HG02588 (cell line): ENCODE measurements around the gene MIEF1.
A peak's percentile ranks its signal among the peaks of the same experiment; 100 is the strongest.
"Not testable (repeated sequence)": the region's sequence is repeated elsewhere in the genome, so short reads cannot be mapped to it uniquely, and the experiment has no call there.

Experiments
- ATAC-seq: cut with Tn5 transposase; IDR thresholded peaks from one replicate; pipeline ENCODE4 v1.9.1; 2021; ENCODE audit warnings: mild to moderate bottlenecking, moderate library complexity; ENCODE audit not compliant: unreplicated experiment

Gene MIEF1

DNA sequence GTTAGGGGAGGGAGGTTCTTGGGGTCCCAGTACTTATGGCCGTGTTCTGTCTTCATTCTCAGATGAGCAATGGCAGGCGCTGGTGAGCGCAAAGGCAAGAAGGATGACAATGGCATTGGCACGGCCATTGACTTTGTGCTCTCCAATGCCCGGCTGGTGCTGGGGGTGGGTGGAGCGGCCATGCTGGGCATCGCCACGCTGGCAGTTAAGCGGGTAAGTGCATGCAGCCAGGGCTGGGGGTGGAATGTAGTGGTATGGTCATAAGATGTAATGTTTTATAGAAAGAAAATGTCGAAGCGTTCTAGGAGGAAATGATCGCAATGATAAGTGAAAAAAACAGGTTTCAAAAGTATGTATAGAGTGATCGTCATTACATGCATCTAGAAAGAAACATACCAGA, 9.1 kb downstream of the MIEF1 start:
- no peak for ATAC-seq

DNA sequence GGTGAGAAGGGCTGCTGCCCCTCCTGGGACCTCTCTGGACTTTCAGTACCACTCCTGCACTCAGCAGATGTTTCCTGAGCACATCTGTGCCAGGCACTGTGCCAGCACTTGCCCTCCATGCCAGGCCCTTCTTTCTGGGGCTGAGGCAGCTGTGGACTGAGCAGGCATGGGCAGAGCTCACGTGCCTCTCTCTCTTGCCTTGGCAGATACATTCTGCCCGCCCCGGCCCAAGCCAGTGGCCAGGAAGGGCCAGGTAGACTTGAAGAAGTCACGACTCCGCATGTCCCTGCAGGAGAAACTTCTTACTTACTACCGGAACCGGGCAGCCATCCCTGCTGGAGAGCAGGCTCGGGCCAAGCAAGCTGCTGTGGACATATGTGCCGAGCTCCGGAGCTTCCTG, 9.9 kb downstream of the MIEF1 start:
- ATAC-seq = no peak

DNA sequence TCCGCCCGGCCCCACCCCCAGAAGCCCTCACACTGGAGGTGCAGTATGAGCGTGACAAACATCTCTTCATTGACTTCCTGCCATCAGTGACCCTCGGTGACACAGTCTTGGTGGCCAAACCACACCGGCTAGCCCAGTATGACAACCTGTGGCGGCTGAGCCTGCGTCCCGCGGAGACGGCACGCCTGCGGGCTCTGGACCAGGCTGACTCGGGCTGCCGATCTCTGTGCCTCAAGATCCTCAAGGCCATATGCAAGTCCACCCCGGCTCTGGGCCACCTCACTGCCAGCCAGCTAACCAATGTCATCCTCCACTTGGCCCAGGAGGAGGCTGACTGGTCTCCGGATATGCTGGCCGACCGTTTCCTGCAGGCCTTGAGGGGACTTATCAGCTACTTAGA, 11.7 kb downstream of the MIEF1 start:
- ATAC-seq = no peak

DNA sequence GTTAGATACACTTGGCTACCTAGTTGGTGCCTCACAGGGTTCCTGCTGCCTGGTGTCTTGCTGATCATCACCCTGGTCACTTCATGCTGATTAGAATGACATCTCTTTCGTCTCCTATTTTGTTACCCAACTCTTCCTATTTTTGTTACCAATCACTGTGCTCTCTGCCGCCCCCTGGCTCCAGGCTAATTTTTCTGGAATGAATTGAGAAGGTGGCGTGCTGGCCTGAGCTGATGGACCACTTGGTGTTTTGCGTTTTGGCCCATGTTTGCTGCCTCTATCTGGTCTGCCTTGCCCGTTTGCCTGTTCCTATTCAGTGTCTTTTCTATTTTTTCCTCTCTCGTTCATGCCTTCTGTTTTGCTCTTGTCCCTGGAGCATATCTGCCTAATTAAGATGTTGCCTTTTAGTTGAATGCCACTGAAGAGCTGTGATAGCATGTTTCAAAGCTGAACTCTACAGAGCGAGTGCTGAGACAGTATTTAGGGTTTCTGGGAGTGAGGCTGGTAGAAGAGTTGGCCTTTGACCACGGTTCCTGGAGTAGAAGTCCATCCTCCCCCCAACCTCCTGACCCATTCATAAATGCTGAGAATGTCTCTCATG, 12.4 kb downstream of the MIEF1 start:
- ATAC-seq = no peak

DNA sequence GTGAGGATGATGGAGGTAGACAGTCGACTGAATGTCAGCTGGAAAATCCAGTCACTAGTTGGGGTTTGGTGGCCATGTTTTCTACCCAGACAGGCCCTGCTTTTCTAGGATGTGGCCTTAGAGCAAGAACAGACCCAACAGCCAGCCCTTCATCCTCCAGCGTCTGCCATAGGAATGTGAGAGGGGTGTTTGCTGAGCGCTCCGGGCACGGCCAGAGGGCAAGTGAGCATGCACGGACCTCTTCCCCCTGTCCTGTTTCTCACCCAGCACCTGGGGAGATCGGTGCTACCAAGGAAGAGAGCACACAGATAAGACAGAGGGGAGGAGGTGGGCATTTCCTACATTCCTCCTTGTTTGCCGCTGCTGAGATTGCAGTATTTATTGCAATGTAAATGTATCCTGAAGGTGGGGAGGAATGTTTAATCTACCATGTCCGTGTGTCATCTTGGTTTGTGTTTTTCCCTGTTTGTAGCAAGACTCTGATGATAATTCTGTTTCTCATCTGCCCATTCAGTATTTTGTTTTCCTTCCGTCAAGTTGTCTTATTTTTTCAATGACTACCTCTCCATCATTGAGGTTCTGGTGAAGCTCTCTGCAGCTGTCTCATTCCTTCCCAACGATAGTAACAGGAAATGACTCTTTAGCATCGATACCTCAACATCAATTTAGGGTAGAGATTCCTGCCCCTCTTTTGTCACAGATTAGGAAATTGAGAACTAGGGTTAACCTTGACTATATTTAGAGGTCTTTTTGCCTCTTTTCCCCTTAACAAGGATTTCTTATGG, 13.4 kb downstream of the MIEF1 start:
- ATAC-seq = no peak

DNA sequence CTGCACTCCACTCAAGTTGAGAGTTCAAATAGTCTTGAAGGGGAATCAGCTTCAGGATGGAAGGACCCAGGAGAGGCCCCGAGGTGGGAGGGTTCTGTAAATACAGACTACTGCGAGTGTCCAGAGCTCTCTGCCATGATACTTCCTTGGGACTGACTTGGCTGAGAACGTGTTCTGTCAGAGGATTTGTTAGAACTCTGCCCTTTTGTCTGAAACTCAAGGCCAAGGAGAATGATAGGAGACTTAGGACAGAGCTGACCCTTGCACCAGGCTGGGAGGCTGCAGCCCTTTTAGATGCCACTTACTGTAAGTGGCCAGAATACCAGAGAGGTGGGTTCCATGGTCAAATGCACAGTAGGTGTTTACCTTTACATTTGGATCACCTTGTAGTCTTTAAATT, 15.4 kb downstream of the MIEF1 start:
- no peak for ATAC-seq

DNA sequence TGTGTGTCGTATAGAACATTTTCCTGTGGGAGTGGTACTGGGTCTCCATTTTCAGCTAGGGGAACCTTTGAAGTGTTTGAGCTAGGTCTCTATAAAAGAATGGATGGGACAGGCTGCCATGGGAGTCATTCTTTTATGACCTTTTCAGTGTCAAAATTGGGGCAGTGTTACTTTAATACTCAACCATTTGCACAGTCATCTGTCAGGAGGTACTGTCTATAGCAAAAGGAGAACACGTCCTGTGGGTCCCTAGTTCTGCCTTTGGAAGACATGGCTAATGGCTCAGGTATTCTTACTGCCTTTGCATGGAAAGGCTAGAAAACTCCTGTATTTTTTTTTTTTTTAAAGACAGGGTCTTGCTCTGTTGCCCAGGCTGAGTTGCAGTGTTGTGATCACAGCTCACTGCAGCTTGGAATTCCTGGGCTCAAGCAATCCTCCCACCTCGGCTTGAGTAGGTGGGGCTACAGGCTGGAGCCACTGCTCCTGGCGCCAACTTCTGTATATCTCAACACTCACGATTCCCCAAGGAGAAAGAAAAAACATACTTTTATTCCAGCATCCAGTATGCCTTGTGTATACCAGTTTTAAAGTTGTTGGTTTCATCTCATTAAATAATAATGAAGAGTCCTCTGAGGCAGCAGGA, 16.2 kb downstream of the MIEF1 start:
- no peak for ATAC-seq

DNA sequence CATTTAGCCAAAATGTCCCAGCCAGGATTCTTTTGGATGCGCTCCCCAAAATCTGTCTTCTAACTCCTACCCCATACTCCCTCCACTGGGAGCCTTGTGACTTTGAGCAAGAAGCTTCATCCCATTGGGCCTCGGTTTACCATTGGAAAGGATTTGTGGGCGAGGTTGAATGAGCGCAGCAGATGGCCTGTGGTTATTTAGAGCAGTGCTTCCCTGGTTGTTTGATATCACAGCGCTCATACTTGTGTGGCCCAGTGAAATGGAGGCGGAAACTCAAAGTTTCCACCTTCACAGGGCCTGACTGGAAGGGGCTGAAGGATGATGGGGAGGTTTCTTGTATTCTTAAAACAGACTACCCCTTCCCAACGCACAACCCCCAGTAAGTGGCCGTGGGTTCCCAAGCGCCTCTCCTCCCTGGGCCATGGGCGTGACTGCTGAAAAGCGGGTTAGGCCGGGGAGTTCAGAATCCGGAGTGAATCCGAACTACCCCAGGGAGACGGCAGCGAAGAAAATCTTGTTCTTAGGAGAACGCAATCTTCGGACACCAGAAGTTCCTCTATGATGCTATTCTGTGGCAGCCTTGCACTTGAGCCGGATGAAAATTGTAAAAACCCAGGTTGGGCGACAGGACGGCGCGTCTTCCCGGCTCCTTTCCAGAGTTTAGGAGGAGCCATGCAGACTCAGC, 17.0 kb downstream of the MIEF1 start:
- no peak for ATAC-seq

DNA sequence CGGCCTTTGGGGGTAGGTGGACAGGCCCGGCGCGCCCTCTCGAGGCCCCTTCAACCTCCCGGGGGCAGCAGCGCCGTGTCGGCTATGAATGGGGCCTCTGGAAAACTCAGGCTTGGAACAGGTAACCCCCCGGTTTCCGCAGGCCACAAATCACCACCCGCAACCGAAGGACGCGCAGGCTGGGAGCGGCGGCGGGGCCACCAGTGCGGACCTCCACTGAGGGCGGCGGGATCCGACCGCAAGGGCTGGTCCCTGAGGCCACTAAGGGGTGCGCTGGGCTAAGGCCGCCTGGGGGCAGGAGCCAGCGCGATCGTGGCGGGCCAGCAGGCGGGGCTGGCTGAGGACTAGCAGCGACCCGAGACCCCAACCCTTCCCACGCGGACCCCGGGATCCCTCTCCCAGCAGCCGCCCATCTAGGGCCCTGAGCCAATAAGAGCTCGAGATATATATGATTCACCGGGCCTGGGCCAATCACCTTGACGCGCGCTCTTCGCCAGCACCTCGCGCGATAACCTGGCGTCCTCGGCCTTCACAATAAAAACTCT, 17.7 kb downstream of the MIEF1 start:
- ATAC-seq = peak; percentile 70

DNA sequence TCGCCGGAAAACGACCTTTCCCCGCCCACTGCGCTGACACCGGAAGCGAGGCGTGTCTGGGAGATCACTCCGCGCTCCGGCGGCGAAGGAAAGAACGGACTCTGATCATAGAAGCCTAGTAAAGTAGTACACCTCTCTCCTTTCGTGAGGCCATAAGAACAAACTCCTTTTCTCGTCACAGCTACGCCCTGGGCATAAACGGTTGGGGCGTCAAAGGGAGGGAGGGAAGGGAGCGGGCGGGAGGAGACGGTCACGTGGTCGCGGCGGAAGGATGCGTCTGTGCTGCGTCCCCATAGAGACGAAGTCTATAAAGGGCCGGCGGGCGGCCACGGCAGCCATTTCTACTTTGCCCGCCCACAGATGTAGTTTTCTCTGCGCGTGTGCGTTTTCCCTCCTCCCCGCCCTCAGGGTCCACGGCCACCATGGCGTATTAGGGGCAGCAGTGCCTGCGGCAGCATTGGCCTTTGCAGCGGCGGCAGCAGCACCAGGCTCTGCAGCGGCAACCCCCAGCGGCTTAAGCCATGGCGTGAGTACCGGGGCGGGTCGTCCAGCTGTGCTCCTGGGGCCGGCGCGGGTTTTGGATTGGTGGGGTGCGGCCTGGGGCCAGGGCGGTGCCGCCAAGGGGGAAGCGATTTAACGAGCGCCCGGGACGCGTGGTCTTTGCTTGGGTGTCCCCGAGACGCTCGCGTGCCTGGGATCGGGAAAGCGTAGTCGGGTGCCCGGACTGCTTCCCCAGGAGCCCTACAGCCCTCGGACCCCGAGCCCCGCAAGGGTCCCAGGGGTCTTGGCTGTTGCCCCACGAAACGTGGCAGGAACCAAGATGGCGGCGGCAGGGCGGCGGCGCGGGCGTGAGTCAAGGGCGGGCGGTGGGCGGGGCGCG, 18.4 kb downstream of the MIEF1 start, which contains the start of gene ATF4:
Gene ATF4, plus strand, starts transcription at position 337 of the 880 bp plus-strand sequence. CDS start 884 bp downstream, outside the sequence.
- peak; percentile 35 for ATAC-seq

DNA sequence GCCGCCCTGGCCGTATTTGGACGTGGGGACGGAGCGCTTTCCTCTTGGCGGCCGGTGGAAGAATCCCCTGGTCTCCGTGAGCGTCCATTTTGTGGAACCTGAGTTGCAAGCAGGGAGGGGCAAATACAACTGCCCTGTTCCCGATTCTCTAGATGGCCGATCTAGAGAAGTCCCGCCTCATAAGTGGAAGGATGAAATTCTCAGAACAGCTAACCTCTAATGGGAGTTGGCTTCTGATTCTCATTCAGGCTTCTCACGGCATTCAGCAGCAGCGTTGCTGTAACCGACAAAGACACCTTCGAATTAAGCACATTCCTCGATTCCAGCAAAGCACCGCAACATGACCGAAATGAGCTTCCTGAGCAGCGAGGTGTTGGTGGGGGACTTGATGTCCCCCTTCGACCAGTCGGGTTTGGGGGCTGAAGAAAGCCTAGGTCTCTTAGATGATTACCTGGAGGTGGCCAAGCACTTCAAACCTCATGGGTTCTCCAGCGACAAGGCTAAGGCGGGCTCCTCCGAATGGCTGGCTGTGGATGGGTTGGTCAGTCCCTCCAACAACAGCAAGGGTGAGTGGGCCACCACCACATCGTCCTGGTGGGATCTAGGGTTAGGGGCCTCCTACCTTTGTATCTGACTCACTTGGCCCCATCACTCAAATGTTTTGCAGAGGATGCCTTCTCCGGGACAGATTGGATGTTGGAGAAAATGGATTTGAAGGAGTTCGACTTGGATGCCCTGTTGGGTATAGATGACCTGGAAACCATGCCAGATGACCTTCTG, 19.2 kb downstream of the MIEF1 start:
- ATAC-seq = not testable (repeated sequence)

DNA sequence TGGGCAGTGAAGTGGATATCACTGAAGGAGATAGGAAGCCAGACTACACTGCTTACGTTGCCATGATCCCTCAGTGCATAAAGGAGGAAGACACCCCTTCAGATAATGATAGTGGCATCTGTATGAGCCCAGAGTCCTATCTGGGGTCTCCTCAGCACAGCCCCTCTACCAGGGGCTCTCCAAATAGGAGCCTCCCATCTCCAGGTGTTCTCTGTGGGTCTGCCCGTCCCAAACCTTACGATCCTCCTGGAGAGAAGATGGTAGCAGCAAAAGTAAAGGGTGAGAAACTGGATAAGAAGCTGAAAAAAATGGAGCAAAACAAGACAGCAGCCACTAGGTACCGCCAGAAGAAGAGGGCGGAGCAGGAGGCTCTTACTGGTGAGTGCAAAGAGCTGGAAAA, 20.0 kb downstream of the MIEF1 start:
- ATAC-seq = not testable (repeated sequence)

DNA sequence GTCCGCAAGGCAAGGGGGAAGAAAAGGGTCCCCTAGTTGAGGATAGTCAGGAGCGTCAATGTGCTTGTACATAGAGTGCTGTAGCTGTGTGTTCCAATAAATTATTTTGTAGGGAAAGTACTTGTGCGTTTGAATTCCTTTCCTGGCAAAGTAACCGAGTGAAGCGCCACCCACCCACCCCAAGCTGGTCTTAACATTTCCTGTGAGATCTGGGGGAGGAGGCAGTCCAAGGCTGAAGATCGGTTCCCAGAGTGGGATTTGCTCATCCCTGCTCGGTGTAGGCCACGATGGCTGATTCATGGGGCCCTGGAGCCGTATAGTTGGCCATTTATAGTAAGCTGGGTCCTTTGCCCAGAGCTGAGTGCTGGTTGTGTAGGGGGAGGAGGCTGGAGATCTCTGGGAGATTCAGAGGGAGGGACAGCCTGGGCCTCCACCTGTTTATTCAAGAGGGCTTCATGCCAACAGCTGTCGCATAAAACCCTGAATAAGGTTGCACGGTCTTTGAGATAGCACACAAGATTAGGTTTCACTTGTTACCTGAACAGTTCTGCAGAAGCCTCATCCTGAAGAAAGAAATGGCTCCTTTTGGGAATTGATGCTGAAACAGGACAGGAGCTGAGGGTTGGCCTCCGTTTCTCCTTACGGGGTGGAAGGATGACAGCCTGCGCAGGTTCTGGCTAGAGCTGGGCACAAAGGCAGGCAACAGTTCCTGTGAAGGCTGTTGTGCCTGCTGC, 20.6 kb downstream of the MIEF1 start:
- ATAC-seq = no peak

DNA sequence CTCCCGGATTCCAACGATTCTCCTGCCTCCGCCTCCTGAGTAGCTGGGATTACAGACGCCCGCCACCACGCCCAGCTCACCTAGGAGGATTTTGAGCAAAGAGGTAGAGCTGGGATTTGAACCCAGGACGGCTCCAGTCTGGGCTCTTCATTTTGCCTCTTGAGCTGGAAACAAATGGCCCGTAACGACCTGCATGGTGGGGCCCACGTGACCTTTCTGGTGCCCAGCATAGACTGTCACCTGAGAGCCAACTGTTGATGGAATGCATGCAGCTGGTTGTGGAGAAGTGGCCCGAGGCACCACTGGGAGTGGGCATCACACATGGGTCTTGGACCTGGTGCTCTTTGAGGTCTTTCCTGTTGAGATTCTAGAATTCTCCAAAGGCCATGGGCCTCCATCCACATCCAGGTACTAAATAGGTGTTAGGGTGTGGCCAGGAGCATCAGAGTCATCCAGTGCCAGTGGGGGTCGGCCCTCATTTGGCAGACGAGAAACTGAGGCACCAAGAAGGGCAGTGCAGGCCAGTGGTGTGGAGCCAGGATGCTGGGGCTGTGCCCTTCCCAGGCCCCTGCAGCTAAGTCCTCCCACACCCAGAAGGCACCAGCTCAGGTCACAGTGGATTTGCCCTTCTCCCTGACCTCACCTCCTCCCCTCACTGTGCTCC, 22.1 kb downstream of the MIEF1 start:
- no peak for ATAC-seq

DNA sequence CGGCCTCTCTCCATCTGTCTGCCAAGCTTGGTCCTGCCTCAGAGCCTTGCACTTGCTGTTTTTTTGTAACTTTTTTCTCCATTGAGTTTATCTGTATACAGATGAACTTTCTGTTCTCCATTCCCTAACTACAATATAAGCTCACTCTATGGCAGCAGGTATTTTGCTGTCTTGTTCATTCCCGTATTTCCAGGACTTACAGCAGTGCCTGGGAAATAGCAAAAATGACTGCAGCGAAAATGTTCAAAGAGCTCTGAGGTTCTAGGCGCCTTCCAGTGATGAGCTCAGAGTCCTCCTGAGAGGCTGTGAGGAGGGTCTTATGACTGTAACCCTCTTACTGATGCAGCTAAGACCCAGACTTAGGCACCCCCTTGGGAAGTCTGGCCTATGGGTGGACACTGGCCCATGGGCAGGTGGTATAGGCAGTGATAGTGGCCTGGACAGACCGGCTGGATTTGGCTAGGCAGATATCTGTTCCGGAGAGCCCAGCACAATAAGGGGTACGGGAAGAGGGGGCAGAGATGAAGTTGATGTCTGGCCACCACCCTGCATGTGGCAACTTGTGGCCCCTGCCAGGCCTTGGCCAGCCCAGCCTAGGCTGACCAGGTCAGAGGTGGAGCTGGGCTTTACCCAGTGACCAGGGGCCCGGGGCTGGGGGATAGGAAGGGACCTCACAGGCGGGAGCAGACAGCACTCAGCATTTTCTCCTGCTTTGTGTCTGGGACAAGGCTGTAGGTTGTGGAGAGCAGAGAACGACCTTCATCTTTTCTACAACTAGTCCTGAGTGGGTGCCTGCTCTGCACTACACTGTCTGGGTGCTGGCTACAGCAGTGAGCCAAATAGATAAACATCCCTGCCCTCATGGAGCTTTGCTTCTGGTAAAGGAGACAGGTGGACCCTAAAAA, 22.9 kb downstream of the MIEF1 start:
- ATAC-seq = no peak

DNA sequence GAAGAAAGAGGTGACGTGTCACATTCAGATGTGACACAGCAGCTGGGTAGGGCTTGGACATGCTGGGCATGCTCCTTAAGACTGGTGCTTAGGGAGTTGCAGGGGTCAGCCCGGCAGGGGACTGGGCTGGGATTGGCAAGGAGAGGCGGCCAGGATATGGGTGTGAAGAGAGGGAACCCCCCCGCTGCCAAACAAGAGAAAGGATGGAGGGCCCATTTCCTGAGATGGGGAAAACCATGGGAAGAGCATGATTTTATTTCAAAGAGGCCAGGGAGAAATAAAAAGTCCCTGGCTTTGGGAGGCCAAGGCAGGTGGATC, 23.5 kb downstream of the MIEF1 start:
- ATAC-seq = no peak

DNA sequence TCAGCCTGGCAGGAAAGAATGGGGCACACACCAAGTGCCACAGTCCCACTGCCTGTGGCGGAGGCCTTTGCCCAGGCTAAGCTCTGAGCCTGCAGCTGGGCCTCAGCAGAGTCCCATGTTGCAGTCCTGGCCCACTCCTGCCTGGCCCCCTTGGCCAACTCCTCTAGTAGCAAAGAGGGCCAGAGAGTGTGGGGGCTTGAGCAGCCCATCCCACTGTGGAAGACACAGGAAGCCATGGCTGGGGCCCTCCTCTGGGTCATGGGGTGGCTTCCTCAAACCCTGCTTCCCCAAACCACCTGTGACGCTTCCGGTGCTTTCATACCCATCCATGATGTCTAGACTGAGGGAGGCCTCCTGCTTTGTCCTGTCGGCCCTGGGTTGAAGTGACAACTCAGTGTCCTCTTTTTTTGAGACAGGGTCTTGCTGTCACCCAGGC, 24.7 kb downstream of the MIEF1 start:
- ATAC-seq = no peak
